Measurements from ENCODE around the gene HOXA13. TPM values are rescaled to one million over a fixed set of nuclear protein-coding genes. Genes with fewer than 3 reads are reported as not detected.

Gene HOXA13
- total RNA-seq, result 0.18 TPM

DNA sequence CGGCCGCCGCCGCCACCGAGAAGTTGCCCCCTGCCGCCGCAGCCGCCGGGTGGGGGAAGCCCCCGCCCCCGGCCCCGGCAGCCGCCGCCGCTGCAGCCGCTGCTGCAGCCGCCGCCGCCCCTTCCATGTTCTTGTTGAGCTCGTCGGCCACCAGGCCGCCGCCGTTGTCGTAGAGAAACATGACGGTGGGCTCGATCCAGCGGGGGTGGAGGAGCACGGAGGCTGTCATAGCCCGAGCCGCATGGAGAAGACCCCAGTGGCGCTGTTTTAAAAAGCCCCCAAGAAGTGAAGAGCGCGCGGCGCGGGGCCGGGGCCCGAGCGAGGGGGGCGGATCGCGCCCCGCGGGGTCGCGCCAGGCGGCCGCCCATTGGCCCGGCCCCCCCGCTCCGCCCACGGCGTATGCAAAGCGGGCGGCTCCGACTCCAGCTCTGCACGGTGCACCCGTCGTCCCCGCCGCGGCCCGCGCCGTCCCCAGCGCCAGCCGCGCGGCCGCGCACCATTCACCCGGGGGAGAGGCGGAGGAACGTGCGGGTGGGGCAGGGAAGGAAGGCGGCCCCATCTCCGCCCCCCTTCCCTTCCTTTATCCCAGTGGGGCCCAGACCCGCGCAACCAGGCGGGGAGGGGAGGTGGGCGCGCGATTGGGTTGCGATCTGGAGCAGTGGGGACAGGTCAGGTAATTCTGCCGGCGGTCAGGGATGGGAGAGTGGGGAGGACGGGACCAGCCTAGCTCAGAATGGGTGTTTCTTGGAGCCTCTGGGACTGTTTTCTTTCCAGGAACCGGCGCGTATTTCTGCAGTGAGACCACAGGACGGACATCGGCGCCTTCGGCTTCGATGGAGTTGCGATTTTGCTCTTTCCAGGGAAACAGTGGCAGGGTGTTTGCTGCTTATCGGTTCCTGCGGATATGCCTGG lies at the start of gene HOXA13:
HOXA13 (minus strand) TSS at position 243 of the 912 bp plus-strand sequence; CDS start at position 229, 14 bp downstream.
- intact Hi-C loops (cut with DNase I), result loop anchor here (2.0 to 10.0 kb wide), 2 partner anchors 577 to 825 kb away; no protein-coding TSS in a partner anchor
- no peak for DNase-seq (ENCODE audit: low spot score)

DNA sequence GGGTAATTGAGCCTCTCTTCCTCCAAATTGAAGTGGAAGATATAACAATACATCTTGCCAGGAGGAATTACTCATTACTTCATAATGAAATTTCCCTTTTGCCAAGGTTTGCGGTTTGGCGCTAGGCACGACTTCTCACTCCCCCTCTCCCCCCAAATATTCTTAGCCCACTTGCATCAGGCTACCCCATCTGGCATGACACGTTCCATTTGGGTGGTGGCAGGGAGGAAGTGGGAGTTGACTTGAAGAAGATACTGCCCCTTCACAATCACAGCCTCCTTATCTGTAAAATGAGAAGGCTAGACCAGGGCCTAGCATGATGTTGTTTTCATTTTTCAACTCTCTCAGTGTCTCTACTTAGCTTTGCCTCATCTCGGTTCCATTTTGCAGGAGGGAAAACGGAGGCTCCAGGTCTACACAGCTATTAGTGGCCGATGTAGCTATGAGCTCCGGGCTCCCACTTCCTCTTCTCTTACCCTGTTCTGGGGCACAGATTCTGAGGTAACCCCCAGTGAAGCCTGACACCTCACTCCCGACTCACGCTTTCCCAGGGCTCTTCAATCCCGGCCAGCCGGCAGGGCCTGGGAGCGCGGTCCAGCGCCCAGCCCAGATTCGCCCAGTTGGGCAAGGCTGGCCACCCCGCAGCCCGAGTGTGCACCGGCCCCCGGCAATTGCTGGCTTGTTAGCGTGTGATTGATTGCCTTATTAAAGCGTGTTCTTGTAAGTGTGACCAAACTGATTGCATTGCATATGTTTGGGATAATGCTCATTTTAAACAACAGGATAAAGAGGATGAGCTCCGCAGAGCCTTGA lies 49.2 kb upstream of the HOXA13 start:
- ATAC-seq, result no peak
- DNase-seq (ENCODE audit: low spot score), result no peak
- intact Hi-C loops (cut with DNase I), result no loop called here

More for the DNA sequence above, at the start of gene HOXA13:
- ATAC-seq, result peak; percentile 42

- DNase-seq (ENCODE audit: low spot score) (no peak), ATAC-seq (no peak)
- intact Hi-C loops (cut with DNase I), result no loop called here
Measured at GRCh38 chr7:27248427-27248806, 48.5 kb upstream of the HOXA13 start.

GRCh38 chr7:27247452-27248426 lies 47.8 kb upstream of the HOXA13 start:
- intact Hi-C loops (cut with DNase I), result no loop called here
- DNase-seq (ENCODE audit: low spot score) (no peak), ATAC-seq (no peak)

DNA sequence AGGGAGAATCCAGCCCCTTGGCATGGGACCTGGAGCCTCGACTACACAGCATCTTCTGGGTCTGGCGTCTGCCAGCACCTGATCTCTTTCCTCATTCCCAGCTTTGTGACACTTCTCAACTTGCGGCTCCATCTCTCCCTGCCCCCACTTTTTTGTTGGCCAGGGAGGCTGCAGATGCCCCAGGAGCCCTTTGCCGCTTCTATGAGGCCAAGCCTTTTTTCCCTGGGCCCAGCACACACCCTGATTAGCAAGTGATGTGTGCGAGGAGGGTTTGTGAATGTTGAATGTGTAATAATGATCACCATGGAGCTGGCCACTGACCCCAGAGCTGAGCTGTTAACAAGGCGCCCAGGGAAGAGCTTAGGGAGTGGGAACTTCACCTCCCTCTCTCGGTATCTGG lies 47.1 kb upstream of the HOXA13 start:
- intact Hi-C loops (cut with DNase I), result no loop called here
- DNase-seq (ENCODE audit: low spot score) (no peak), ATAC-seq (no peak)

GRCh38 chr7:27245798-27246691 lies 46.2 kb upstream of the HOXA13 start:
- ATAC-seq (no peak), DNase-seq (ENCODE audit: low spot score) (peak; percentile 56)
- intact Hi-C loops (cut with DNase I), result no loop called here

DNA sequence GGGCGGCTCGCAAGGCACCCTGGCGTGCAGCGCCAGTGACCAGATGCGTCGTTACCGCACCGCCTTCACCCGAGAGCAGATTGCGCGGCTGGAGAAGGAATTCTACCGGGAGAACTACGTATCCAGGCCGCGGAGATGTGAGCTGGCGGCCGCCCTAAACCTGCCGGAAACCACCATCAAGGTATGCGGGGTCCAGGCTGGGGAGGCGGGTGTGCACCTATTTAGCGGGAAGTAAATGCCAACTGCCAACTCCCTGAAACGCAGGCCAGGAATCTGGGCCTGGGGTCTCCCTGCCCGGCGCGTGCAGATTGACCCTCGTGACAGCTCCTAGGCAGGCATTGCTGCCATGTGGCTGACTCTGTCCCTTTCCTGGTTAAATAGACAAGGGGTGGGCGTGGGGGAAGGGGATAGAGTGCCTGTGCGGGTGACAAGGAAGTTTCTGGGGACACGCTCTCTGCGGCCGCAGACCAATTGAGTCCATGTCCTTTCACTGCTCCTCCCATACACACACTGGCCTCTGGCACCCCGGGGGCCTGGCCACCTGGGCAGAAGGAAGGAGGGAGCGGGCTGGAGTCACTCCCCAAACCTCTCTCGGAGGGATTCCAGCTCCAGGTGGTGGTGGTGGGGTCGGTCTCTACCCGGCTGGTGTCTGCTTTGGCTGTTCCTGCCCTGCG lies 45.4 kb upstream of the HOXA13 start:
- ATAC-seq (no peak), DNase-seq (ENCODE audit: low spot score) (no peak)
- intact Hi-C loops (cut with DNase I), result no loop called here

GRCh38 chr7:27244488-27245123 lies 44.7 kb upstream of the HOXA13 start:
- intact Hi-C loops (cut with DNase I), result no loop called here
- ATAC-seq (no peak), DNase-seq (ENCODE audit: low spot score) (no peak)

DNA sequence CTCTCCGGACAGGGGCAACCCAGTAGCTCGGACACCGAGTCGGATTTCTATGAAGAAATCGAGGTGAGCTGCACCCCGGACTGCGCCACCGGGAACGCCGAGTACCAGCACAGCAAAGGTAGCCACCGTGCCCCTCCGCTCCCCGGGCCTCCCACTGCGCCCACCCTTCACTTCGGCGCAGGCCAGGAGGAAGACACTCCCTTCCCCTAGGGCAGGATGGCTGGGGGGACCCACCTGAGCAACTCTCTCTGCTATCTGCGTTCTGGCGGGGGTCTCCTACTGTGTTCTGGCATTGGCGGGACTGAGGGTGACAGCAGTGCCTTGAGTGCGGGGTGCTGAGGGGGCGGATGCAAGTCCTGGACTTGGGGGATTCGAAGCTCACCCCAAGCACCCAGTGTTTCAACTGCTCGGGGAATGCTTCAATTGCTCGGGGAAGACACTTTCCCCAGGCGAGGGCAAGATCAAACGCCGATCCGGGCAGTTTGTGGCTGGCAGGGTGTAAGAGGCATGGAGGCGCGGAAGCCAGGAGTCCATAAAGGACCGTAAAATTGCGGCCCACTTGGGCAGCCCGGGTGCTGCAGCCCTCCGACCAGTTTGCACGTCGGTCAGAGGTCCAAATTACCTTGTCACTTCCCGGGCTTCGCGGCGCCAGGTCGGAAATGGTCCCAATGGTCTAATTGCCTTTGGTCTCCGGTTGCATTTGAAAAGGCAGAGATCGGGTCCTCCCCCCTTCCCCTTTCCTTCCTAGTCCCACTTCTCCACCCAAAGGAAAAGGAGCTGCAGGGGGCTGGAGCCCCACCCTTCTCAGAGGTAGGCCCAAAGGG lies 43.7 kb upstream of the HOXA13 start:
- ATAC-seq (no peak), DNase-seq (ENCODE audit: low spot score) (no peak)
- intact Hi-C loops (cut with DNase I), result no loop called here

DNA sequence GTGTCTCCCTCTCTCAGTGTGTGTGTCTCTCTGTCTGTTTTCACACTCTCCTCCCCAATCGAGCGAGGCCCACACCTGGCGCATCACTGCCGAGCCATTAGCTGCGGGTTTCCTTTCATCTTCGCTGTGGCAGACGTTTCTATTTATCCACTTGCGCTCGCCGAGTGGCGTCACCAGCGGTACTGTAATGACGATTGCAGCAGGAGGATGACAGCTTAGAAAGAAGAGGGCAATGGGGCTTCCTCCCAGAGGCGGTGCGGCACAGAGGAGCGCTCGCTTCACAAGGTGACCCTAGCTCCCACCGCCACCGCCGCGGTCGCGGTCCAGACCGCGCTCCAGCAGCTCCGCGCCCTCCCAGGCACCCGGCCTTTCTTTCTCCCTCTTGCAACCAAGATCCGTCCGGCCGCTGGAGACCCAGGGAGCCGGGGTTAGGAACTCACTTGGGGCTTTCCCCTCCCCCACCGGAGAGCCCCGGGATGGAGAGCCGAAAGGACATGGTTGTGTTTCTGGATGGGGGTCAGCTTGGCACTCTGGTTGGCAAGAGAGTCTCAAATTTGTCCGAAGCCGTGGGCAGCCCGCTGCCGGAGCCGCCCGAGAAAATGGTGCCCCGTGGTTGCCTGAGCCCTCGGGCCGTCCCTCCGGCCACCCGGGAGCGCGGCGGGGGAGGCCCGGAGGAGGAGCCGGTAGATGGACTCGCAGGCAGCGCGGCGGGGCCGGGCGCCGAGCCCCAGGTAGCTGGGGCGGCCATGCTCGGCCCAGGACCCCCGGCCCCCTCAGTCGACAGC lies 42.9 kb upstream of the HOXA13 start, which contains the start of gene EVX1:
EVX1 (plus strand) TSS at position 248 of the 785 bp plus-strand sequence; CDS start at position 477, 229 bp downstream.
- DNase-seq (ENCODE audit: low spot score) (no peak), ATAC-seq (no peak)
- intact Hi-C loops (cut with DNase I), result no loop called here

DNA sequence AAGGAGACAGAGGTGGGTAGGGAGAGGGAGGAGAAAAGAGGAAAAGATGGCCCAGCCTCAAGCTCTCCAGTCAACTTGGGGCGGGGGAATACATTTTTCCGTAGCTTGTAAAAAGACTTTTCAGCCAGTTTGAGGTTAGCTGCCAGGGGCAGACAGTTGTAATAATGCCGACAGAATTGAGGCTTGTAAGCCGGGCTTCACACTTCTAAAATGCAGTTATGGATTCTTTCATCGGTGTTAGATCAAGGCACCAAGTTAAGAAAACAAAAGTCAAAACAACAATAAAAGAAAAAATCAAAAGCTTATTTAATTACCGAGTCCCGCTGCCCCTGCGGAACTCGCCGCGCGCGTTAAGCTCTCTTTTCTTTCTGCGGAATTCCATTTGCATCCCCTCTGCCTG lies 42.3 kb upstream of the HOXA13 start:
- ATAC-seq, result no peak
- DNase-seq (ENCODE audit: low spot score), result no peak
- intact Hi-C loops (cut with DNase I), result no loop called here

GRCh38 chr7:27241189-27242056 lies 41.5 kb upstream of the HOXA13 start:
- DNase-seq (ENCODE audit: low spot score) (no peak), ATAC-seq (no peak)
- intact Hi-C loops (cut with DNase I), result no loop called here

GRCh38 chr7:27240015-27240731 lies 40.3 kb upstream of the HOXA13 start:
- DNase-seq (ENCODE audit: low spot score), result no peak
- intact Hi-C loops (cut with DNase I), result no loop called here
- no peak for ATAC-seq
